PC-3 (cell line): Measurements from ENCODE around the gene CUEDC2. TPM values are rescaled to one million over a fixed set of nuclear protein-coding genes. Genes with fewer than 3 reads are reported as not detected.

ENCODE experiments used
- ATAC-seq: fragments of 200-7000 bp; cut with Tn5 transposase; 2 replicates; pipeline ENCODE4 v1.9.1; 2020; ENCODE audit warnings: mild to moderate bottlenecking, moderate library complexity
- BruUV-seq: library from RNA; stranded (reverse); fragments of 400-500 nt; replicated peaks from 2 replicates; lab custom pipeline; 2021; lab: Mats Ljungman, UMichigan
- CTCF ChIA-PET: fragments of 300-600 bp; sonication (Branson Sonifier 250); formaldehyde crosslinking; loops from one replicate; lab custom pipeline; 2022; ENCODE audit warnings: antibody characterized with exemption; lab: Charles Lee
- POLR2A ChIA-PET: fragments of 300-600 bp; sonication (Branson Sonifier 250); formaldehyde crosslinking; loops from one replicate; lab custom pipeline; 2022; ENCODE audit warnings: antibody characterized with exemption; ENCODE audit not compliant: unreplicated experiment; lab: Charles Lee
- DNase-seq: peaks from one replicate; pipeline ENCODE4 v3.0.0-alpha.2; 2015
- H2AFZ ChIP-seq: fragments of 300-600 bp; sonication (generic); 2 replicates; pipeline ENCODE4 v1.6.0; 2016; ENCODE audit warnings: antibody characterized with exemption, low read length
- H3F3A ChIP-seq: fragments of 300-600 bp; sonication (generic); one replicate; pipeline ENCODE4 v1.6.0; 2017; ENCODE audit warnings: antibody characterized with exemption, low read length, control low read depth, mild to moderate bottlenecking; ENCODE audit not compliant: unreplicated experiment
- H3K27ac ChIP-seq: fragments of 300-600 bp; sonication (generic); 2 replicates; pipeline ENCODE4 v1.5.1; 2016; ENCODE audit warnings: mild to moderate bottlenecking, low read length
- H3K27me3 ChIP-seq: fragments of 300-600 bp; sonication (generic); 2 replicates; pipeline ENCODE4 v1.6.1; 2016; ENCODE audit warnings: low read length, mixed read lengths
- H3K36me3 ChIP-seq: fragments of 300-600 bp; sonication (generic); 2 replicates; pipeline ENCODE4 v1.6.1; 2016; ENCODE audit warnings: low read depth, mixed run types, low read length, mixed read lengths
- H3K4me1 ChIP-seq: fragments of 300-600 bp; sonication (generic); 2 replicates; pipeline ENCODE4 v1.5.1; 2016; ENCODE audit warnings: low read length; ENCODE audit not compliant: insufficient read depth
- H3K4me2 ChIP-seq: fragments of 300-600 bp; sonication (generic); 2 replicates; pipeline ENCODE4 v1.6.0; 2016; ENCODE audit warnings: low read length
- H3K4me3 ChIP-seq: fragments of 300-600 bp; sonication (generic); 2 replicates; pipeline ENCODE4 v1.5.1; 2016; ENCODE audit warnings: mild to moderate bottlenecking, low read length, mixed read lengths
- H3K79me2 ChIP-seq: fragments of 300-600 bp; sonication (generic); 2 replicates; pipeline ENCODE4 v1.6.1; 2017; ENCODE audit warnings: low read length, mixed read lengths
- H3K9ac ChIP-seq: fragments of 300-600 bp; sonication (generic); 2 replicates; pipeline ENCODE4 v1.6.0; 2016; ENCODE audit warnings: mild to moderate bottlenecking, low read length
- H3K9me2 ChIP-seq: fragments of 300-600 bp; sonication (generic); replicated peaks from 2 replicates; pipeline ENCODE4 v1.6.1; 2016; ENCODE audit warnings: mixed run types, low read length, mixed read lengths
- H3K9me3 ChIP-seq: fragments of 300-600 bp; sonication (generic); 2 replicates; pipeline ENCODE4 v1.6.1; 2016; ENCODE audit warnings: low read length, mixed read lengths
- H4K20me1 ChIP-seq: fragments of 300-600 bp; sonication (generic); 2 replicates; pipeline ENCODE4 v1.6.1; 2016; ENCODE audit warnings: low read length, mixed read lengths
- EZH2 ChIP-seq: fragments of 300-600 bp; sonication (generic); IDR thresholded peaks from one replicate; pipeline ENCODE4 v1.6.1; 2017; ENCODE audit warnings: antibody characterized with exemption, mild to moderate bottlenecking, low read length; ENCODE audit not compliant: unreplicated experiment
- EZH2phosphoT487 ChIP-seq: fragments of 300-600 bp; sonication (generic); IDR thresholded peaks from 2 replicates; pipeline ENCODE4 v1.6.1; 2018; ENCODE audit warnings: mild to moderate bottlenecking, antibody characterized with exemption, low read length, borderline replicate concordance
- intact Hi-C: fragments of 100-400 bp; cut with micrococcal nuclease; formaldehyde crosslinking; loops from 2 replicates; pipeline ENCODE4 v1.9.0; 2023
- total RNA-seq: library from RNA; depleted of rRNA; stranded (reverse); fragments of >200 nt; gene quantifications from 2 replicates; pipeline ENCODE4 v1.2.3, GENCODE V29; 2014
- TF ChIP-seq, protein P1 (sequence below): fragments of 300-600 bp; sonication (generic); conservative IDR thresholded peaks from 2 replicates; pipeline ENCODE4 v1.5.1; 2017; ENCODE audit warnings: antibody characterized with exemption, low read depth, mild to moderate bottlenecking, low read length

The CUEDC2 gene
- total RNA-seq, 1 experiment from 2014 or later = 51.4 TPM

DNA sequence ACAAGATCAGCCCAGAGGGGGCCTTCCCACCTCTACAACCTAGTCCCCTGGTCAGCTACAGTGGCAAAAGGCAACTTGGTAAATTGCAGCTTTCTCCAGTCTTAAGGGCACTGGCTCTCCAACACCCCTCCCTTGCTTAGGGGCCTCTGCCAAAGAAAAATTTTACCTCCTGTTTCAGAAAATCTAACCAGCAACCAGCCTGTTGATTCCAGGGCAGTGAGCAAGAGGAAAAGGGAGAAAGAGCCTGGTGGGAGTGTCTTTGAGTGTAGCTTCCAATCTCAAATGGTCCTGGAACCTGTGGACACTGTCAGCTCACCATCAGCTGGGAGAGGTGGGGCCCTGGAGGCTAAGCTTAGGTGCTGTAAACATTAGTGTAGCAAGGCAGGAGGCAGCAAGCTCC, 47.3 kb upstream of the CUEDC2 start:
- no peaks in the 10 kb centered on the region for H3K27me3 ChIP-seq
- ChIA-PET POLR2A (no interaction called here), CTCF (no interaction called here)
- no peak overlapping the region for H3K4me2 ChIP-seq
- intact Hi-C loops = loop anchor here (2.0 kb wide), 1 partner anchor 85 kb away; the partner anchor contains the start of gene NFKB2
- no peak overlapping the region for H2AFZ ChIP-seq
- BruUV-seq = no TSS peak
- TF ChIP-seq, protein P1, sequence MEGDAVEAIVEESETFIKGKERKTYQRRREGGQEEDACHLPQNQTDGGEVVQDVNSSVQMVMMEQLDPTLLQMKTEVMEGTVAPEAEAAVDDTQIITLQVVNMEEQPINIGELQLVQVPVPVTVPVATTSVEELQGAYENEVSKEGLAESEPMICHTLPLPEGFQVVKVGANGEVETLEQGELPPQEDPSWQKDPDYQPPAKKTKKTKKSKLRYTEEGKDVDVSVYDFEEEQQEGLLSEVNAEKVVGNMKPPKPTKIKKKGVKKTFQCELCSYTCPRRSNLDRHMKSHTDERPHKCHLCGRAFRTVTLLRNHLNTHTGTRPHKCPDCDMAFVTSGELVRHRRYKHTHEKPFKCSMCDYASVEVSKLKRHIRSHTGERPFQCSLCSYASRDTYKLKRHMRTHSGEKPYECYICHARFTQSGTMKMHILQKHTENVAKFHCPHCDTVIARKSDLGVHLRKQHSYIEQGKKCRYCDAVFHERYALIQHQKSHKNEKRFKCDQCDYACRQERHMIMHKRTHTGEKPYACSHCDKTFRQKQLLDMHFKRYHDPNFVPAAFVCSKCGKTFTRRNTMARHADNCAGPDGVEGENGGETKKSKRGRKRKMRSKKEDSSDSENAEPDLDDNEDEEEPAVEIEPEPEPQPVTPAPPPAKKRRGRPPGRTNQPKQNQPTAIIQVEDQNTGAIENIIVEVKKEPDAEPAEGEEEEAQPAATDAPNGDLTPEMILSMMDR = no peak
- TF ChIP-seq EZH2phosphoT487 = no peak
- TF ChIP-seq EZH2 = no peak
- no peaks in the 10 kb centered on the region; the same call in 1 of the 2 replicates for H3K36me3 ChIP-seq
- ATAC-seq (no peak), DNase-seq (no peak)
- H3K4me1 ChIP-seq = no peaks in the 10 kb centered on the region
- no peaks in the 10 kb centered on the region for H3K79me2 ChIP-seq
- H4K20me1 ChIP-seq = no peaks in the 10 kb centered on the region
- no peak overlapping the region for H3K9ac ChIP-seq
- H3K4me3 ChIP-seq = no peak overlapping the region
- H3K9me3 ChIP-seq = no peaks in the 10 kb centered on the region
- no peak overlapping the region for H3K27ac ChIP-seq
- no peaks in the 10 kb centered on the region for H3K9me2 ChIP-seq
- no peaks in the 10 kb centered on the region for H3F3A ChIP-seq

DNA sequence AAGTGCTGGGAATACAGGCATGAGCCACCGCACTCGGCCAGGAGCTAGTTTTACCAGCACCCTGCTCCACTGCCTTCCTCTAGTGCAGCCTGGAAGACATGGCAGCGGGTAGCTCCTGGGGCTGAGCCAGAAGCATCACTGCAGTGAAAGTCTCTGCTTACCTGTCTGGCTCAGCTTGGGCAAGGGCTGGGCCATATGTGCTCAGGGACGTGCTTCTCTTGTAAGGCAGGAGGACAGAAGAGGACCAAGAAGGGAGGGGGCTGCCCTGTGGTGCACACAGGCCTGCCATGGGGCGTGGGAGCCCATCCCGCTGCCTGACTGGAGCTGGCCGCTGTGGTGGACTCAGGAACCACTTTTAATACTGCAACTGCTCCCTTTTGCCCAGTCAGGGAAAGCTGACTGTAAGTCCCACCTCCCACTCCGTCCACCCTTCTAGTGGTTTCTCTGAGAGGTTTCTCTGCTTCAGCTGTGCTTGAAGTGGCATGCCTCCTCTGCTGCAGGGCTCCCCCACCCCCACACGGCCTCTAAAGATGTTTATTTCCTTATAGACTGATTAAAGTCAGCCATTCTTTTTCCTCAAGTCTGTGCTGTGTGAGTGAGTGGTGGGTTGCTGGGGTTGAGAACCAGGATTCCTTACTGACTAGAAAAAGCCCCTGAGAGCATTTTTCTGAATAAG, 44.2 kb upstream of the CUEDC2 start:
- H3F3A ChIP-seq = no peaks in the 10 kb centered on the region
- TF ChIP-seq, protein P1 = no peak
- TF ChIP-seq EZH2 (no peak), EZH2phosphoT487 (no peak)
- H3K4me2 ChIP-seq = no peak overlapping the region
- ChIA-PET POLR2A (no interaction called here), CTCF (no interaction called here)
- no peak overlapping the region for H2AFZ ChIP-seq
- no peaks in the 10 kb centered on the region for H3K9me3 ChIP-seq
- no peaks in the 10 kb centered on the region for H3K79me2 ChIP-seq
- intact Hi-C loops = no loop called here
- H3K27ac ChIP-seq = no peak overlapping the region
- no peaks in the 10 kb centered on the region for H3K27me3 ChIP-seq
- H3K4me1 ChIP-seq = no peaks in the 10 kb centered on the region
- no peaks in the 10 kb centered on the region for H3K36me3 ChIP-seq
- H4K20me1 ChIP-seq = no peaks in the 10 kb centered on the region
- BruUV-seq = TSS peak; percentile 20
- H3K9ac ChIP-seq = no peak overlapping the region
- H3K9me2 ChIP-seq = no peaks in the 10 kb centered on the region
- ATAC-seq (no peak), DNase-seq (no peak)
- H3K4me3 ChIP-seq = no peak overlapping the region

DNA sequence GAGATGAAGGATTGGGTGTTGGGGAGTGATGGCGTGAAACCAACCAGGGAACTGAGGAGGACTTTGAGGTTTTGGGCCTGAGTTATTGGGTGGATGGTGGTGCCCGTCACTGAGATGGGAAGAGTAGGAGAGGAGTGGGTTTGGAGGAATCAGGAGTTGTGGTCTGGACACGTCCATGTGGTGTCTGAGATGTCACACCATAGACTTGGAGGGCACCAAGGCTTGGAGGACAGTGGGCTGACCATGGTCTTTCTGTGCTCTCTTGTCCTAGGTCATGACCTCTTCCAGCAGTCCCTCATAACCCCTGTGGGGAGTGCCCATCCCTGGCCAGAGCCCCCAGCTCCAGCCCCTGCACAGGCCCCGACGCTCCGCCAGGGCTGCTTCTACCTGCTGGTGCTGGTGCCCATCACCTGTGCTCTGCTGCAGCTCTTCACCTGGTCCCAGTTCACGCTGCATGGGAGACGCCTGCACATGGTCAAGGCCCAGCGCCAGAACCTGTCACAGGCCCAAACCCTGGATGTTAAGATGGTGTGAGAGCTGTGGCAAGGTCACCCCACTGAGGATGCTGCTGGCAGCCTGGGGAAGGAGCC, 43.2 kb upstream of the CUEDC2 start:
- intact Hi-C loops = no loop called here
- no peaks in the 10 kb centered on the region for H3K4me1 ChIP-seq
- no peaks in the 10 kb centered on the region for H4K20me1 ChIP-seq
- H3K27me3 ChIP-seq = no peaks in the 10 kb centered on the region
- no peak overlapping the region for H3K4me3 ChIP-seq
- H3F3A ChIP-seq = no peaks in the 10 kb centered on the region
- ChIA-PET CTCF (no interaction called here), POLR2A (no interaction called here)
- H3K9me3 ChIP-seq = no peaks in the 10 kb centered on the region
- no peaks in the 10 kb centered on the region for H3K9me2 ChIP-seq
- no peak for DNase-seq
- no peaks in the 10 kb centered on the region for H3K79me2 ChIP-seq
- no peak for ATAC-seq
- H3K9ac ChIP-seq = no peak overlapping the region
- H2AFZ ChIP-seq = no peak overlapping the region
- no peaks in the 10 kb centered on the region for H3K36me3 ChIP-seq
- H3K27ac ChIP-seq = no peak overlapping the region
- BruUV-seq = no TSS peak
- TF ChIP-seq EZH2 (no peak), EZH2phosphoT487 (no peak)
- TF ChIP-seq, protein P1 = no peak
- no peak overlapping the region for H3K4me2 ChIP-seq
